Measurements from ENCODE around the gene NTSR1. TPM values are rescaled to one million over a fixed set of nuclear protein-coding genes. Genes with fewer than 3 reads are reported as not detected.

NTSR1 gene
- total RNA-seq, 1 experiment from 2014 or later, result 0.16 TPM

DNA sequence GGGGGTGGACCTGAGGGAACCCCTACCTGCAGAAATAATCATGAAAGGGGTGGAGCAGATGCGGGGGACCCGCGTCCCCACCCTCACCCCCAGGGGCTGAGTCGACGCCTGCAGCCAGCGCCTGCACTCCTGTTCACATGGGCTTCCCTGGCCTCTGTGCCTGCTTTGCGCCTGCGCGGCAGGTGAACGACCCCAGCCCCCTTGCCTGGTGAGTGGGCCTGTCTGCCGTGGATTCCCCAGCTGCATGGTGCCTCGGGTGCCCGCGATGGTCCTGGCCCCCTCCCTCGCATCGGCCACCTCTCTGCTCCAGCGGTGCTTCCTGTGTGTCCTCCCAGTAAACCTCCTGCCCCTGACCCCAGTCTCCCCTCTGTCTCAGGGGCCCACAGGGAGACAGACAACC lies 18.8 kb upstream of the NTSR1 start:
- Mint-ChIP-seq H3K27ac (ENCODE audit: unreplicated experiment) (no peak overlapping the region), H3K4me3 (ENCODE audit: unreplicated experiment) (no peak overlapping the region), H3K36me3 (ENCODE audit: insufficient read depth, unreplicated experiment) (no peaks in the 10 kb centered on the region), H3K9me3 (ENCODE audit: unreplicated experiment) (no peaks in the 10 kb centered on the region), H3K4me1 (ENCODE audit: low read depth, unreplicated experiment) (peaks cover 9% of the 10 kb centered on the region), H3K27me3 (ENCODE audit: insufficient read depth, unreplicated experiment) (peaks cover 17% of the 10 kb centered on the region)
- intact Hi-C loops (cut with micrococcal nuclease; ENCODE audit: unreplicated experiment), result loop anchor here (1.0 to 5.0 kb wide), 2 partner anchors 101 to 117 kb away; no protein-coding TSS in a partner anchor
- Histone ChIP-seq H3K9me3 (no peaks in the 10 kb centered on the region), H3K36me3 (ENCODE audit: control insufficient read depth, insufficient read depth, low read length) (no peaks in the 10 kb centered on the region), H3K4me3 (ENCODE audit: low read depth, low read length) (no peak overlapping the region), H3K27me3 (replicated peaks; ENCODE audit: control insufficient read depth, insufficient read depth, low read length) (peaks cover 2% of the 10 kb centered on the region), H3K4me1 (peaks cover 10% of the 10 kb centered on the region)
- TF ChIP-seq, protein P1, sequence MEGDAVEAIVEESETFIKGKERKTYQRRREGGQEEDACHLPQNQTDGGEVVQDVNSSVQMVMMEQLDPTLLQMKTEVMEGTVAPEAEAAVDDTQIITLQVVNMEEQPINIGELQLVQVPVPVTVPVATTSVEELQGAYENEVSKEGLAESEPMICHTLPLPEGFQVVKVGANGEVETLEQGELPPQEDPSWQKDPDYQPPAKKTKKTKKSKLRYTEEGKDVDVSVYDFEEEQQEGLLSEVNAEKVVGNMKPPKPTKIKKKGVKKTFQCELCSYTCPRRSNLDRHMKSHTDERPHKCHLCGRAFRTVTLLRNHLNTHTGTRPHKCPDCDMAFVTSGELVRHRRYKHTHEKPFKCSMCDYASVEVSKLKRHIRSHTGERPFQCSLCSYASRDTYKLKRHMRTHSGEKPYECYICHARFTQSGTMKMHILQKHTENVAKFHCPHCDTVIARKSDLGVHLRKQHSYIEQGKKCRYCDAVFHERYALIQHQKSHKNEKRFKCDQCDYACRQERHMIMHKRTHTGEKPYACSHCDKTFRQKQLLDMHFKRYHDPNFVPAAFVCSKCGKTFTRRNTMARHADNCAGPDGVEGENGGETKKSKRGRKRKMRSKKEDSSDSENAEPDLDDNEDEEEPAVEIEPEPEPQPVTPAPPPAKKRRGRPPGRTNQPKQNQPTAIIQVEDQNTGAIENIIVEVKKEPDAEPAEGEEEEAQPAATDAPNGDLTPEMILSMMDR (IDR thresholded peaks at IDR 0.05; ENCODE audit: insufficient read depth in 1 of 2, low read depth in 1 of 2, low read length in 1 of 2, severe bottlenecking in 1 of 2, unreplicated experiment in 1 of 2), result no peak
- DNase-seq, result no peak
- ChIA-PET POLR2A (no interaction called here), CTCF (interaction anchor here (1.3 to 2.9 kb wide), 3 partner anchors 8 to 102 kb away, joined by 4 to 25 read pairs (median 5); no protein-coding TSS in a partner anchor)
- no TSS peak for BruUV-seq (replicated peaks)

DNA sequence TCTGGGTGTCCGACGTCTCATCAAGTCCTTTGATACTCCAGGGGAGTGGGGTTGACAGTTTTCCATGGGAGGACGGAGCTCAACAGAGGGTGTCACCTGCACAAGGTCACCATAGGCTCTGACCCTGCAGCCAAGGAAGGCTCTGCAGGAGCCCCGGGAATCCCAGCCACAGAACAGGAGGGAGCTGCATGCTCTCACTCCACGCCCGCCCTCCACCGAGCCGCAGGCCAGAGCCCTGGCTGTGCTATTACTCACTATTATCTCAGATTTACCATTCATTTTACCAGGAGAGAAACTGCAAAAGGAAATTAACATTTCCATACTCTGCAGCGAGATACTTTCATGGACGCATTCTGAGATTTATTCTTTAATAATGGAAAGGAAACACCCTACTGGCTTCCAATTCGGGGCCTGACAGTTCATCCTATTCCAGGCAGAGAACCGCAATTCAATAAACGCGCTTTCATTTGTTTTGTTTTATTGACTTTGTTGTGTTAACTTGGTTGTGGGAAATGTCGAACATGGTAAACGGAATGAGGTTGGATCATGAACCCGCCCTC lies 18.3 kb upstream of the NTSR1 start:
- peaks cover 21% of the 10 kb centered on the region for H3K27me3 Mint-ChIP-seq (ENCODE audit: insufficient read depth, unreplicated experiment)
- TF ChIP-seq, protein P1 (IDR thresholded peaks at IDR 0.05; ENCODE audit: insufficient read depth in 1 of 2, low read depth in 1 of 2, low read length in 1 of 2, severe bottlenecking in 1 of 2, unreplicated experiment in 1 of 2), result no peak
- no peak overlapping the region for H3K27ac Mint-ChIP-seq (ENCODE audit: unreplicated experiment)
- H3K36me3 ChIP-seq (ENCODE audit: control insufficient read depth, insufficient read depth, low read length), result no peaks in the 10 kb centered on the region
- H3K27me3 ChIP-seq (replicated peaks; ENCODE audit: control insufficient read depth, insufficient read depth, low read length), result peaks cover 2% of the 10 kb centered on the region
- H3K4me1 ChIP-seq, result peaks cover 10% of the 10 kb centered on the region
- no peaks in the 10 kb centered on the region for H3K36me3 Mint-ChIP-seq (ENCODE audit: insufficient read depth, unreplicated experiment)
- CTCF ChIA-PET, result interaction anchor here (0.7 to 2.9 kb wide), 3 partner anchors 9 to 101 kb away, joined by 3 to 25 read pairs (median 5); no protein-coding TSS in a partner anchor
- no peak overlapping the region for H3K4me3 Mint-ChIP-seq (ENCODE audit: unreplicated experiment)
- POLR2A ChIA-PET, result no interaction called here
- intact Hi-C loops (cut with micrococcal nuclease; ENCODE audit: unreplicated experiment), result no loop called here
- H3K9me3 Mint-ChIP-seq (ENCODE audit: unreplicated experiment), result no peaks in the 10 kb centered on the region
- H3K4me3 ChIP-seq (ENCODE audit: low read depth, low read length), result no peak overlapping the region
- no peaks in the 10 kb centered on the region for H3K9me3 ChIP-seq
- peaks cover 9% of the 10 kb centered on the region for H3K4me1 Mint-ChIP-seq (ENCODE audit: low read depth, unreplicated experiment)
- DNase-seq, result no peak
- no TSS peak for BruUV-seq (replicated peaks)

DNA sequence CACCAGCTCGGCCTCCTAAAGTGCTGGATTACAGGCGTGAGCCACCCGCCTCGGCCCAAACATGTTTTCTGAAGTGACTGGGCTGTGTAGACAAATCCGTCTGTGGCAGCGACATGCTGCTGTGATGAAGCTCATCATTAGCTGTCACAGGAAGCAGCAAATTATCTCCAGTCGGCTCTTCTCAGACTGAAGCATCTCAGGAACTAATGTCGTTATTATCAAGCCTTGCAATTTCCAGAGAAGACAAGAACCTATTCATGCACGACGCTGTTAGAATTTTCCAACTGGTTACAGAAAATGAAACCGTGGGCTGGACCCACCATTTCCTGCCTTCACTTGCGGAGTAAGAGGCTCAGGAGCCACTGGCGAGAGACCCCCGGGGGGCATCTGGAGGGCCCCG lies 17.1 kb upstream of the NTSR1 start:
- no peaks in the 10 kb centered on the region for H3K4me1 ChIP-seq
- no peak for DNase-seq
- Mint-ChIP-seq H3K4me1 (ENCODE audit: low read depth, unreplicated experiment) (peaks cover 3% of the 10 kb centered on the region), H3K27me3 (ENCODE audit: insufficient read depth, unreplicated experiment) (peaks cover 27% of the 10 kb centered on the region), H3K9me3 (ENCODE audit: unreplicated experiment) (no peaks in the 10 kb centered on the region), H3K4me3 (ENCODE audit: unreplicated experiment) (no peak overlapping the region), H3K36me3 (ENCODE audit: insufficient read depth, unreplicated experiment) (no peaks in the 10 kb centered on the region), H3K27ac (ENCODE audit: unreplicated experiment) (no peak overlapping the region)
- H3K9me3 ChIP-seq, result no peaks in the 10 kb centered on the region
- TF ChIP-seq, protein P1 (IDR thresholded peaks at IDR 0.05; ENCODE audit: insufficient read depth in 1 of 2, low read depth in 1 of 2, low read length in 1 of 2, severe bottlenecking in 1 of 2, unreplicated experiment in 1 of 2), result no peak
- peaks cover 2% of the 10 kb centered on the region for H3K27me3 ChIP-seq (replicated peaks; ENCODE audit: control insufficient read depth, insufficient read depth, low read length)
- H3K4me3 ChIP-seq (ENCODE audit: low read depth, low read length), result no peak overlapping the region
- intact Hi-C loops (cut with micrococcal nuclease; ENCODE audit: unreplicated experiment), result no loop called here
- POLR2A ChIA-PET, result no interaction called here
- no peaks in the 10 kb centered on the region for H3K36me3 ChIP-seq (ENCODE audit: control insufficient read depth, insufficient read depth, low read length)
- CTCF ChIA-PET, result interaction anchor here (0.7 to 1.2 kb wide), 3 partner anchors 10 to 50 kb away, joined by 3 to 6 read pairs (median 3); no protein-coding TSS in a partner anchor
- no TSS peak for BruUV-seq (replicated peaks)
